HAP-1 (cell line): Measurements from ENCODE around the gene AIFM1.

ENCODE experiments used
- DNase-seq, 2 experiments: peaks; one replicate each; pipeline ENCODE4 v3.0.0-alpha.2; 2016 to 2020; ENCODE audit warnings: low spot score in 2 of 2
- H3K27me3 ChIP-seq: fragments of 250-450 bp; sonication (Bioruptor Pico); 2 replicates; pipeline ENCODE4 v1.5.1; 2020; ENCODE audit warnings: low read depth, mild to moderate bottlenecking, moderate library complexity
- H3K36me3 ChIP-seq: fragments of 250-450 bp; sonication (Bioruptor Pico); replicated peaks from 2 replicates; pipeline ENCODE4 v1.5.1; 2020; ENCODE audit warnings: mild to moderate bottlenecking
- H3K4me1 ChIP-seq: fragments of 250-450 bp; sonication (Bioruptor Pico); 2 replicates; pipeline ENCODE4 v1.5.1; 2020; ENCODE audit warnings: mild to moderate bottlenecking
- H3K4me3 ChIP-seq: fragments of 250-450 bp; sonication (Bioruptor Pico); 2 replicates; pipeline ENCODE4 v1.5.1; 2020; ENCODE audit warnings: mild to moderate bottlenecking, moderate library complexity
- H3K9me3 ChIP-seq: fragments of 250-450 bp; sonication (Bioruptor Pico); 2 replicates; pipeline ENCODE4 v1.5.1; 2020; ENCODE audit warnings: mild to moderate bottlenecking, moderate library complexity
- in situ Hi-C: fragments of 300-500 bp; cut with MboI; formaldehyde crosslinking; loops from 3 replicates; pipeline ENCODE4 v1.14.3; 2020; ENCODE audit warnings: low sequenced_read_pairs, inconsistent platforms, mixed read lengths

The AIFM1 gene

DNA sequence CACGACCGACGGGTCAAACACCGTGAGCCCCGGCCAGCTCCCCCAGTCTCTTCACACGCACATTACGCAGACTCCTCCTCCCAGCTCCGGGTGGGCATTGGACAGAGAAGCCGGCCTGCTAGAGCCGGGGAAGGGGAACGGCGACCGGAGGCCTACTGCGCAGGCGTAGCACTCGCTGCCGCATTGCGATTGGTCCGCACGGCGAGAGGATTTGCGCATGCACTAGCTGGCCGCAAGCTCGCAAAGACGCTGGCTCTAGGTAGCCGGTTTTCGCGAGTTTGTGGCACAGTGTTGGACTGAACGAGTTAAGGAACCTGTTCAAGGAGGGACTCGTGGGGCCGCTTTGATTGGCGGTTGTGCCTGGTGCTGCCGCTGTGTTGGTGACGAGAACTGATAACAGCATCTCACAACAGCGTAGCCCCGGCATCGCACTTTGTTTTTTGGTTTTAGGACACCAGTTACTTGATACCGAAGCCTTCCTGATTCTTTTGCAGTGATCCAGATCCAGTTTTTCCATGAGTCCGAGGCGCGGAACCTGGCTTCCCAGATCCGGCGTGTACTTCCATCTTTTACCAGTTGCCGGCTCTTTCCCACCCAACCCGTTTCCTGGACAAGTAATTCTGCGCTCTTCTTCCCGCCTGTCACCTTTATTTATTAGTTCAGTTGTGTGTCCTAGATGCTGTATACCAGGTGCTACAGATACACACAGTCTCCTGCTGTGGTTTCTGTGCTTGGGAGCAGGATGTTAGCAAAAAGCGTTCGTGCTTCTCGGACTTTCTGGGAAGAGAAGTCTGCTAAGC, at the start of gene AIFM1:
Gene AIFM1 (minus strand): TSS at position 139 of the 800 bp plus-strand sequence. CDS start 185 bp downstream, outside the sequence.
- H3K4me1 ChIP-seq, result peaks cover 28% of the 10 kb centered on the region
- peak; percentile 97 to 98 for DNase-seq
- in situ Hi-C loops, result no loop called here

DNA sequence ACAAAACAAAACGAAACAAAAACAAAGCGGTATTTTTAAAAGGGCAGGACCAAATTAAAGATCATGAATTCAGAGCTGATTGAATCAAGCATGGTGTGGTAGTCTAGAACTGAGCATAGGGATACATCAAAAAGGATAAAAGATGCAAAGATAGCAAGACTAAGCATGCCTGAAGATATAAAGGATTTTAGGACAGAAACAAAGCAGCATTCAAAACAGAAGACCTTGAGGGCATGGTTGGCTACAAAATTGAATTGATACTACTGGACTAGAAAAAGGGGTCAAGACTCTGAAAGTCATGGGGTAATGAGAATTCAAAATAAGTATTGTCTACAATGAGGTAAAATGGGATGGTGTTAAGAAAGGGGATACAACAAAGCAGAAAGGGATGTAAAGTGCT, 47.7 kb upstream of the AIFM1 start:
- Histone ChIP-seq H3K4me3 (no peak overlapping the region), H3K27me3 (no peaks in the 10 kb centered on the region), H3K9me3 (no peaks in the 10 kb centered on the region), H3K4me1 (no peaks in the 10 kb centered on the region), H3K36me3 (peaks cover 80% of the 10 kb centered on the region)
- no peak for DNase-seq
- in situ Hi-C loops, result no loop called here

More for the DNA sequence above, at the start of gene AIFM1:
- H3K9me3 ChIP-seq, result no peaks in the 10 kb centered on the region
- no peaks in the 10 kb centered on the region for H3K27me3 ChIP-seq
- H3K36me3 ChIP-seq, result peaks cover 3% of the 10 kb centered on the region; the same call in 1 of the 2 replicates
- H3K4me3 ChIP-seq, result peak within 1 kb of the TSS; percentile 83

DNA sequence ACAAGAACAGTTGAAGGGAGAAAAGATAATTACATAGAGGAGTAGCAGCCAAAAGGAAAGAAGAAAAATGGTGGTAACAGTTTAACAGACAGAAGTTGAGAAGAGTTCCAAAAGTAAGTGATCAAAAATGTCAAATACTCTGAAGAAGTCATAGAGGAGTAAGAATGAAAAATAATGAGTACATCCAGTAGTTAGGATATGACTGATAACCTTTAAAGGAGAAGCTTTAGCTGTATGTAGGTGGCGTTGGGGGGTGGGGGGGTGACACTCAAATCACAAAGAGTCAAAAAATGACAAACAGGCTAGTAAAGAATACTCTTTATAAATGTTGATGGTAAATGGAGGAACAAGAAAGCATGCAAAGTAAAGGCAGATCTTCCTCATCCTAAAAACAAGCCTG, 46.7 kb upstream of the AIFM1 start:
- DNase-seq, result no peak

DNA sequence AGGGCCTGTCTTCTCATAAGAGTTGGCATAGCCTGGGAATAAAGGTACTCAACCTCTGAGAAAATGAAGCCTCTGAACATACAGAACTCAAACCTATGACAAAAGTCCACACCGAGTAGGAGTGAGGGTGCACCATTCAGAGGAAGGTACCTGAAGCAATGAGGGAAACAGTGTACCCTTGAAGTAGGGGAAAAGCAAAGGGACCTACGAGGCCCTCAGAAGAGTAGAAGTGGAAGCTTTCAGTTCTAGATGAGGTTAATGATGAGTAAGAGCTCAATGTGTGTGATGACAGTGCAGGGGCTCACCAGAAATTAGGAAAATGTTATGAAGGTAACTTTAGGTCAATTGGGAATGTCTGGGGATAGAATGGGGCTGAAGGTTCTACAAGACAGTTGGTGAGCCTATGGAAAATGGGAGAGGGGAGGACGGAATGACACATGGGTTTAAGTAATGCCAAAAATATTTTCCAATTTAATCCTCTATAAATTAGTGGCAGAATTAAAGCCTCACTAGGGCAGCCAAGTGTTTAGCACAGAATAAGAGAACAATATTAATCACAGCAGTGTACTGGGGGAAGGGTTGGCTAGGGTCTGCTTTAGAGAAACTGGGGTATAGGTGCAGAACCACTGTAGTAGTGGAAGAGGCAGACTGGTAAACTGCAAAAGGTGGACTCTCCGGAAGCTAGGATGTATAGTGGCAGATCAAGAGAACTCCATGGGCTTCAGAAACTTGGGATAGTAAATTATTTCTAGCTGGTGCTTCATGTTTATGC, 46.0 kb upstream of the AIFM1 start:
- no peaks in the 10 kb centered on the region for H3K4me1 ChIP-seq
- H3K36me3 ChIP-seq, result peaks cover 69% of the 10 kb centered on the region
- H3K27me3 ChIP-seq, result no peaks in the 10 kb centered on the region
- in situ Hi-C loops, result no loop called here
- no peaks in the 10 kb centered on the region for H3K9me3 ChIP-seq
- no peak for DNase-seq
- no peak overlapping the region for H3K4me3 ChIP-seq

More for the DNA sequence above, 46.7 kb upstream of the AIFM1 start:
- Histone ChIP-seq H3K9me3 (no peaks in the 10 kb centered on the region), H3K27me3 (no peaks in the 10 kb centered on the region), H3K4me3 (no peak overlapping the region), H3K4me1 (no peaks in the 10 kb centered on the region), H3K36me3 (peaks cover 74% of the 10 kb centered on the region)
- in situ Hi-C loops, result no loop called here

DNA sequence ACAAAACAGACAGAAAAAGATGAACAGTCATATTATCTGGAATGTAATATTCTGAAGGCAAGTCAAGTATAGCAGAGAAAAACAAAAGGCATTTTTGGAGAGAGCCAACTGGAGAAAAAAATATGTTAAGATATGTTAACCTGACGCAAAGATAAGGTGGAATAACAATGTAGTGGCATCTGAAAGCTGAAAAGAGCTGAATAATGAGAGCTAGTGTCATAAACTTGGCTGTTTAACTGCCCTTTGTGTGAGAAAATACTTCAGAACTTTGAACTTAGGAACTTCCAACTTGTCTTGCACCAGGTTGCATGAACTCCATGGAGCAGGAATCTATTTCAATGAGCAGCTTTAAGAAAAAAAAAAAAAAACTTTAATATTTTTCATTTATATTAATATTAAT, 39.0 kb upstream of the AIFM1 start:
- in situ Hi-C loops, result no loop called here
- H3K36me3 ChIP-seq, result peaks cover 29% of the 10 kb centered on the region
- H3K9me3 ChIP-seq, result no peaks in the 10 kb centered on the region
- H3K4me1 ChIP-seq, result no peaks in the 10 kb centered on the region; the same call in 1 of the 2 replicates
- H3K27me3 ChIP-seq, result no peaks in the 10 kb centered on the region
- no peak overlapping the region for H3K4me3 ChIP-seq
- no peak for DNase-seq

DNA sequence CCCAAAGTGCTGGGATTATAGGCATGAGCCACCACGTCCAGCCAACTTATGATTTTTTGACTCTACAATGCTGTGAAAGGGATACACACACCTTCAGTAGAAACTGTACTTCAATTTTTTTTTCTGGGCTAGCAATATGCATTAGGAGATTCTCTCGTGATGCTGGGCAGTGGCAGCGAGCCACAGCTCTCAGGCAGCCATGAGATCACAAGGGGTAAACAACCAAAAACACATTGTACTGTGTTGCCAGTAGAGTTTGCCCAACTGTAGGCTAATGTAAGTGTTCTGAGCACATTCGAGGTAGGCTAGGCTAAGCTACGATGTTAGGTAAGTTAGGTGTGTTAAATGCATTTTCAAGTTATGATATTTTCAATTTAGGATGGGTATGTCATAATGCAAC, 31.8 kb upstream of the AIFM1 start:
- in situ Hi-C loops, result loop anchor here (25.0 kb wide), 1 partner anchor 585 kb away; no protein-coding TSS in a partner anchor
- no peak for DNase-seq
- Histone ChIP-seq H3K4me1 (no peaks in the 10 kb centered on the region), H3K36me3 (no peaks in the 10 kb centered on the region), H3K9me3 (no peaks in the 10 kb centered on the region), H3K27me3 (0 out of 2 replicates have a peak, but pooled peaks cover 5% of the 10 kb centered on the region), H3K4me3 (no peak overlapping the region)

DNA sequence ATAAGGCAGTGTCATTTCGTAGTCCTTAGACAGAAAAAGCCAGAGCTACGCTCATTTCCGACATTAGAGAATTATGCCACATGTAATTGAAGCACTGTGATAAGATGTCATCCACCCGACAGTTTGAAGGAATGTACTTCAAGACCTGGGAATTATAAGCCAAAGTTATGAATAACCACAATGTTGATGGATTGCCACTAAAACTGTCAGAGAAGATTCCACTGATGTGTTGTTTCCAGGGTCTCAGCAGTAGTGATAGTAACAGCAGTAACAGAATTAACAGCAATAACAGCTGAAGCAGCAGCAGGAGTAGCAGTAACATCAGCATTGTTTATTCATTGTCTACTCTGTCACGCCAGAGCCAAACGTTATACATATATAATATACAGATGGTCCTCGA, 30.8 kb upstream of the AIFM1 start:
- no peaks in the 10 kb centered on the region for H3K9me3 ChIP-seq
- H3K4me3 ChIP-seq, result no peak overlapping the region
- no peaks in the 10 kb centered on the region for H3K4me1 ChIP-seq
- H3K27me3 ChIP-seq, result 0 out of 2 replicates have a peak, but pooled peaks cover 5% of the 10 kb centered on the region
- no peaks in the 10 kb centered on the region for H3K36me3 ChIP-seq
- no peak for DNase-seq
- in situ Hi-C loops, result loop anchor here (25.0 kb wide), 1 partner anchor 584 kb away; no protein-coding TSS in a partner anchor

DNA sequence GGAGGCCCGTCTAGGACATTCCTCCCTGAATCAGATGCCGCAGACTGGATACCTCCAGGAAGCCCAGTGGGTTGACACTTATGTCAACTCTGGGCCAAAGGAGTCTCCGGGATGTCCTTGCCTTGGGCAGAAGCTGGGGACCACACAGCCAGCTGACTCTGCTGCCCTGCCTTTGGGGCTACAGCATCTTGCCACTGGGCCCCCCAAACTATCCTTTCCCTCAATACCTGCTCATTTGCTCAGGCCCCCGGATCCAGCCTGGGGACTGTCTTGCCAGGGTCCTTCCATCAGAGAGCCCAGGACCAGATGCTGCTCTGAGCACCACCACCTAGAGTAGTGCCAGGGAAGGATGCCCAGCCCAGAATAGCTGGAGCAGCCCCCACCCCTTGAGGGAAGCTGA, 25.2 kb upstream of the AIFM1 start:
- Histone ChIP-seq H3K27me3 (0 out of 2 replicates have a peak, but pooled peaks cover 5% of the 10 kb centered on the region), H3K9me3 (no peaks in the 10 kb centered on the region), H3K36me3 (no peaks in the 10 kb centered on the region), H3K4me1 (no peaks in the 10 kb centered on the region), H3K4me3 (no peak overlapping the region)
- in situ Hi-C loops, result loop anchor here (25.0 kb wide), 1 partner anchor 578 kb away; no protein-coding TSS in a partner anchor
- no peak for DNase-seq

DNA sequence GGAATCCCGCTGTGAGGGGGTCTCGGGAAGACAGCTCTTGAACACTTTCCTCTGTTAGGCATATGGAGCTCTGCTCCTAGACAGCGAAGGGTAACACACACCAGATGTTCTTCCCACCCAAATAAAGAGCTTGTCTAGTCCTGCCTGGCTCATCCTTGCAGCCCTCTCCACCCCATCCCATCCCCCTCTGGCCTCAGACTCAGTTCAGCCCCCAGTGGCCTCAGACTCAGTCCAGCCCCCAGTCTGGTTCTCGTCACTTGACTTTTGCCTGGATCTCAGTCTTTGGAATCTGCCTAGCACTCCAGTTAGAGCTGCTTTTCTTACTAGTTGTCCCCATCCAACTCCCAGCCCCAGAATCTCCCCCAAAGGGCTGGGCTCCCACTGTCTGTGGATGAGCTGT, 21.0 kb upstream of the AIFM1 start:
- in situ Hi-C loops, result loop anchor here (25.0 kb wide), 1 partner anchor 574 kb away; no protein-coding TSS in a partner anchor

DNA sequence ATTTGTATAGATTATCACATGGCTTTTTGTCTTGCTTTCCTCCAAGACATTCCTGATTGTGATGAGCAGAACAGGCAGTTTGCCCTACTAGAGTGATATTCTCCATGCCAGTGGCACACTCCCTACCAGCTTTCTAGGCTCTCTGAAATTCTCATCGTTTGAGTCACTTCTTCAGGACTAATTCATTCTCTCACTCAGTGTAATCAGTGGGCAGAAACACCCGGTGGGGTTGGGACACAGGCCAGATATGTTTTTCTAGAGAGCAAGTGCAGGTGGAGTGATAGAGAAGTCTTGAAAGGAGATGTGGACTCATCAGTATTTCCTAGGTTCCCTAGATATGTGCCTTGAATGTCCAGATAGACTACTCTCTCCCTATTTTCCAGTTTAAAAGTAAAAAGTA, 19.2 kb upstream of the AIFM1 start:
- Histone ChIP-seq H3K36me3 (no peaks in the 10 kb centered on the region), H3K4me3 (no peak overlapping the region), H3K4me1 (no peaks in the 10 kb centered on the region), H3K27me3 (no peaks in the 10 kb centered on the region), H3K9me3 (no peaks in the 10 kb centered on the region)
- no peak for DNase-seq
- in situ Hi-C loops, result loop anchor here (25.0 kb wide), 1 partner anchor 573 kb away; no protein-coding TSS in a partner anchor

More for the DNA sequence above, 21.0 kb upstream of the AIFM1 start:
- Histone ChIP-seq H3K4me1 (no peaks in the 10 kb centered on the region), H3K9me3 (no peaks in the 10 kb centered on the region), H3K36me3 (no peaks in the 10 kb centered on the region), H3K27me3 (no peaks in the 10 kb centered on the region), H3K4me3 (no peak overlapping the region)
- no peak for DNase-seq

DNA sequence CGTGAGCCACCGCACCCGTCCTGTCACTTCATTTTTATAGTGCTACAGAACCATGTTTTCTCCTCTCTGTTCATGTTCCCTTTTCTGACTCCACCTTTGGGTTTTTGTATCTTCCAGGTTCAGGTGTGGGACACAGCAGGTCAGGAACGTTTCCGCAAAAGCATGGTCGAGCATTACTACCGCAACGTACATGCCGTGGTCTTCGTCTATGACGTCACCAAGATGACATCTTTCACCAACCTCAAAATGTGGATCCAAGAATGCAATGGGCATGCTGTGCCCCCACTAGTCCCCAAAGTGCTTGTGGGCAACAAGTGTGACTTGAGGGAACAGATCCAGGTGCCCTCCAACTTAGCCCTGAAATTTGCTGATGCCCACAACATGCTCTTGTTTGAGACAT, 18.5 kb upstream of the AIFM1 start:
- no peaks in the 10 kb centered on the region for H3K9me3 ChIP-seq

DNA sequence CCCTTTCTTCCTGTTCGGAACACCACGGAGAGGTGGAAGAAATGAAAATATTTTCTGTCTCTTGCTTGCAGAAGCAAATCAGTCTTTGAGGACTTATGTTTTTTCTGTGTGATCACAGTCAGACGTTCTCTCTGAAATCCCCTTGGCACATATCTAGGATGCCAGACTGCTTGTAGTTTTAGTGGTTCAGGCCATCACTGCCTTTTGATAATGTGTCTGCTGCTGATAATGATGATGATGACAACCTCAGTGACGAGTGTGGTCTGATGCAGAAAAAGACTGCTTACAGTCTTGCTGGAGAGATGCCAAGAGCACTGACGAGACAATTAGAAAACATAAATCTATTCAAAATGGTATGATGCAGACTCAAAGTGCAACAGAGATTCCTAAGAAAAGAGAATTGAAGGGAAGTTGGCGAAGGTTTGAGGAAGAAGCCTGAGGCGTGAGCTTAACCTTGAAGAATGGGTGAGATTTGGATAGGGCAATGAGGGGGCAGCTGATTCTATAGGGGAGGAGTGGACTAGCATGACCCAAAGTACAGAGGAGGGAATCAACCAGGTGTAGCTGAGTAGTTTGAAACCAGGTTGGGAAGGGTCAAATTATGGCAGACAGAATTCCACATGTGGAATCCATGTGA, 14.1 kb upstream of the AIFM1 start:
- H3K4me3 ChIP-seq, result no peak overlapping the region
- in situ Hi-C loops, result loop anchor here (25.0 kb wide), 1 partner anchor 567 kb away; no protein-coding TSS in a partner anchor

More for the DNA sequence above, 18.5 kb upstream of the AIFM1 start:
- no peaks in the 10 kb centered on the region for H3K27me3 ChIP-seq
- no peaks in the 10 kb centered on the region for H3K36me3 ChIP-seq
- H3K4me1 ChIP-seq, result no peaks in the 10 kb centered on the region
- H3K4me3 ChIP-seq, result no peak overlapping the region
- DNase-seq, result no peak
- in situ Hi-C loops, result loop anchor here (25.0 kb wide), 1 partner anchor 572 kb away; no protein-coding TSS in a partner anchor

DNA sequence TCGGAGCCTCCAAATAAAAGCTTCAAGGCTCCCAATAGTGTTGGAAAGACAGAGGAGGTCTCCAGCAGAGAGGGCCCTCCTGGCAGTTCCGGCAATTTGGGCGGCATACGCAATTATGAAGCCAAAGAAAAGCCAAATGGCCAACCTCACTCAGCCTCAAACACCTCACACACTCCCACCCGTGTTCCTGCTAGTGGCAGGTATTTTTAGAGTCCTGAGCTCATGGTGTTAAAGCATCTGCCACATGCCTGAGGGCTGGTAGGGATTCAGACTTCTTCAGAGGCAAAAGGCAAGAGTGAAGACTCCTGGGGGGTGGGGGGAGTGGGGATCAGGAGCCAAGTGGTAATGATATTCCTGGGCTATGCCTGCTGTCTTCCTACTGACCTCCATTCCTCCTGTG, 13.5 kb upstream of the AIFM1 start:
- no peaks in the 10 kb centered on the region for H3K27me3 ChIP-seq
- no peaks in the 10 kb centered on the region for H3K4me1 ChIP-seq
- H3K9me3 ChIP-seq, result no peaks in the 10 kb centered on the region
- in situ Hi-C loops, result loop anchor here (25.0 kb wide), 1 partner anchor 567 kb away; no protein-coding TSS in a partner anchor
- H3K4me3 ChIP-seq, result no peak overlapping the region
- no peaks in the 10 kb centered on the region for H3K36me3 ChIP-seq
- no peak for DNase-seq

More for the DNA sequence above, 14.1 kb upstream of the AIFM1 start:
- Histone ChIP-seq H3K9me3 (no peaks in the 10 kb centered on the region), H3K36me3 (no peaks in the 10 kb centered on the region), H3K4me1 (no peaks in the 10 kb centered on the region), H3K27me3 (no peaks in the 10 kb centered on the region)
- no peak for DNase-seq
